ENCODE measurements around the gene UBIAD1. TPM values are rescaled to one million over a fixed set of nuclear protein-coding genes. Genes with fewer than 3 reads are reported as not detected.
A peak's percentile ranks its signal among the peaks of the same experiment; 100 is the strongest.

The UBIAD1 gene
- total and polyA plus RNA-seq, 2 of the 4 experiments (the other 2 are of a cell fraction): 6.3 to 9.5 TPM

DNA sequence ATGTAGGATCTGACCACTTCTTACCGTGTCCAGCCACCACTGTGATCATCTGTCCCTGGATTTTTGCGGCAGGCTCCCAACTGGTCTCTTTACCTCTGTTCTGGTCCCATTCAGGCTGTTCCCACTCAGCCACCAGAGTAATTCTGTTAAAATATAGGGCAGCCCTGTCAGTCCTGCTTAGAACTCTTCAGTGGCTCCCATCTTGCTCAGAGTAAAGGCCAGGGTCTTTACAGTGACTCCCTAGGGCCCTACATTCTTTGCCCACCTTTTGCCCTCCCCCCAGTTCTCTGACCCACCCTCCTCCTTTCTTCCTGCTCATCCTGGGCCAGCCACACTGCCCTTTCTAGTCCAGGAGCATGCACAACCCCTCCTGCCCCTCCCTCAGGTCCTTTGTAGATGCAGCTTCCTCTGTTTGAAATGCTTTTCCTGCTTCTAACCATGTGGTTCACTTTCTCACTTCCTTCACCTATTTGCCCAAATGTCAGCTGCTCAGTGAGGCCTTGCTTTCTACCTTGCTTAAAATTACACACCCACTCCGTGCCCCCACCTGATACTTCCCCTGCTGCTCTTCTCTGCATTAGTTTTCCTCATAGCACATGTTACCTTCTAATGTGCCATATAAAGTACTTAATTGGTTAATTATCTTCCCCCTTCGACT is 7.8 kb downstream of the UBIAD1 start (continued):
- TF ChIP-seq RCOR1 (IDR thresholded peaks at IDR 0.05; ENCODE audit: insufficient replicate concordance, low read length): no peak

DNA sequence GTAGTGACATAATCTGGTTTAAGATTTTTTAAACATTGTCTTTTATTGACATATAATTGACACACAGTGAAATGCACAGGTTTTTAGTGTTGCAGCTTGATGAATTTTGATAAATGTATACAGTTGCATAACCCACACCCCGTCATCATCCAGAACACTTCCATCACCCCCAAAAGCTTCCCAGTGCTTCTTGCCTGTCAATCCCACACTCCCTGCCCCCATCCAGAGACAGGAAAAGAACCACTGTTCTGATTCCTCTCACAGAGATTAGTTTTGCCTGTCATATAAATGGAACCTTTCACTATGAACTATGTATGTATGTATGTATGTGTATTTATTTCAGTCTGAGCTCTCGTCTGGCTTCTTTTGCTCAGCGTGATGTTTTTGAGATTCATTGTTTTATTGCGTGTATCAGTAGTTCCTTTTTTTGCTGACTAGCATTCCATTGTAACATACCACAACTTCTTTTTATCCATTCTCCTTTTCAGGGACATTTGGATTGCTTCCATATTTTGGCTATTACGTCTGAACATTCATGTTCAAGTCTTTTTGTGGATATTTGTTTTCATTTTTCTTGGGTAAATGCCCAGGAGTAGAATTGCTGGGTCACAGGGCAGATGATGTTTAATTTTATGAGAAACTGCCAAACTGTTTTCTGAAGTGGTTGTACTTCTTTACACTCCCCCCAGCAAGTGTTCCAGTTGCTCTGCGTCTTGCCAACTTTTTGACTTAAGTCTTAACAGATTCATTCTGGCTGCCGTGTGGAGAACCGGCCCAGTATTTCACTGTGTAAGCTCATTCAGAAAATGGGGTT is 8.7 kb downstream of the UBIAD1 start:
- no peaks in the 10 kb centered on the region for H3K27me3 ChIP-seq (ENCODE audit: control insufficient read depth, insufficient read depth, low read length)
- H3K4me2 ChIP-seq (ENCODE audit: low read depth, low read length): peak overlapping the region; percentile 41
- H3K9me1 ChIP-seq (ENCODE audit: insufficient read depth, low read length): peaks cover 12% of the 10 kb centered on the region
- peak overlapping the region; percentile 86; the same call in 1 of the 2 replicates for H3K27ac ChIP-seq (ENCODE audit: insufficient read depth, low read length)
- in situ Hi-C loops (cut with MboI; ENCODE audit: low sequenced_read_pairs) (no loop called here), intact Hi-C loops (cut with micrococcal nuclease) (no loop called here), dilution Hi-C loops (cut with HindIII; ENCODE audit: low sequenced_read_pairs, unreplicated experiment) (no loop called here)
- H3K56ac ChIP-seq (ENCODE audit: extremely low read depth, insufficient read depth, low read length): no peak overlapping the region
- no peak overlapping the region for H2AK5ac ChIP-seq (ENCODE audit: low read depth, low read length)
- H3K36me3 ChIP-seq (ENCODE audit: control insufficient read depth, insufficient read depth, low read length): peaks cover 4% of the 10 kb centered on the region
- H3K4me3 ChIP-seq (ENCODE audit: insufficient read depth, low read depth, low read length): no peak overlapping the region
- ChIA-PET POLR2A (ENCODE audit: unreplicated experiment) (no interaction called here), CTCF (no interaction called here)
- H2BK120ac ChIP-seq (ENCODE audit: low read depth, low read length): no peak overlapping the region
- no peak overlapping the region for H3K14ac ChIP-seq (replicated peaks; ENCODE audit: low read depth, low read length)
- H4K91ac ChIP-seq (ENCODE audit: insufficient read depth, low read depth, low read length): no peak overlapping the region
- H3K9me3 ChIP-seq (ENCODE audit: control insufficient read depth, insufficient read depth, low read length): no peaks in the 10 kb centered on the region
- peaks cover 20 to 26% of the 10 kb centered on the region in 2 experiments for H3K79me1 ChIP-seq (ENCODE audit: low read depth in 1 of 2, low read length in 2 of 2)
- peak overlapping the region; percentile 19; the same call in 1 of the 2 replicates for H3K18ac ChIP-seq (ENCODE audit: low read depth, low read length)
- peak; percentile 71 for ATAC-seq (ENCODE audit: low read depth)
- peak overlapping the region; percentile 64; the same call in 1 of the 2 replicates for H3K4ac ChIP-seq (ENCODE audit: low read depth, low read length)
- H3K23ac ChIP-seq (ENCODE audit: low read depth, low read length): no peak overlapping the region
- BruUV-seq (replicated peaks): no TSS peak
- peaks cover 10% of the 10 kb centered on the region; the same call in 1 of the 2 replicates for H3K4me1 ChIP-seq (ENCODE audit: control insufficient read depth, insufficient read depth, low read length)
- H4K8ac ChIP-seq (ENCODE audit: low read depth in 2 of 2, low read length in 2 of 2): no peak overlapping the region
- H2BK5ac ChIP-seq (ENCODE audit: low read depth, low read length, poor library complexity, severe bottlenecking): peak overlapping the region; percentile 71
- H2AFZ ChIP-seq (replicated peaks; ENCODE audit: low read length, poor library complexity): no peak overlapping the region
- TF ChIP-seq, protein P1, sequence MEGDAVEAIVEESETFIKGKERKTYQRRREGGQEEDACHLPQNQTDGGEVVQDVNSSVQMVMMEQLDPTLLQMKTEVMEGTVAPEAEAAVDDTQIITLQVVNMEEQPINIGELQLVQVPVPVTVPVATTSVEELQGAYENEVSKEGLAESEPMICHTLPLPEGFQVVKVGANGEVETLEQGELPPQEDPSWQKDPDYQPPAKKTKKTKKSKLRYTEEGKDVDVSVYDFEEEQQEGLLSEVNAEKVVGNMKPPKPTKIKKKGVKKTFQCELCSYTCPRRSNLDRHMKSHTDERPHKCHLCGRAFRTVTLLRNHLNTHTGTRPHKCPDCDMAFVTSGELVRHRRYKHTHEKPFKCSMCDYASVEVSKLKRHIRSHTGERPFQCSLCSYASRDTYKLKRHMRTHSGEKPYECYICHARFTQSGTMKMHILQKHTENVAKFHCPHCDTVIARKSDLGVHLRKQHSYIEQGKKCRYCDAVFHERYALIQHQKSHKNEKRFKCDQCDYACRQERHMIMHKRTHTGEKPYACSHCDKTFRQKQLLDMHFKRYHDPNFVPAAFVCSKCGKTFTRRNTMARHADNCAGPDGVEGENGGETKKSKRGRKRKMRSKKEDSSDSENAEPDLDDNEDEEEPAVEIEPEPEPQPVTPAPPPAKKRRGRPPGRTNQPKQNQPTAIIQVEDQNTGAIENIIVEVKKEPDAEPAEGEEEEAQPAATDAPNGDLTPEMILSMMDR (conservative IDR thresholded peaks at IDR 0.05; ENCODE audit: low read depth, low read length): no peak
- TF ChIP-seq MAFK (IDR thresholded peaks at IDR 0.05; ENCODE audit: low read depth, low read length): peak; percentile 92
- peak; percentile 45; the same call in 1 of the 2 replicates for TF ChIP-seq NFE2L2 (IDR thresholded peaks at IDR 0.05; ENCODE audit: low read depth, low read length)
- no peak overlapping the region for H3K9ac ChIP-seq (ENCODE audit: low read depth, low read length)
- H4K5ac ChIP-seq (ENCODE audit: low read depth, low read length): no peak overlapping the region; the same call in 1 of the 2 replicates
- peak; percentile 98 for DNase-seq
- H2BK15ac ChIP-seq (ENCODE audit: low read depth, low read length): no peak overlapping the region
- WGBS, 2 experiments (ENCODE audit: extremely low coverage in 2 of 2, insufficient read length in 1 of 2): 60% methylated on average over 2 of the region's 8 CpGs; no CpG with 5 or more reads in 1 of the 2 experiments
- H2BK20ac ChIP-seq (ENCODE audit: low read depth, low read length): no peak overlapping the region
- H4K20me1 ChIP-seq (ENCODE audit: insufficient read depth, low read length): peaks cover 14% of the 10 kb centered on the region; the same call in 1 of the 2 replicates
- no peak overlapping the region for H2AK9ac ChIP-seq (replicated peaks; ENCODE audit: low read depth, low read length, poor library complexity)
